Left hindlimb (tissue), 1 donor: ENCODE data around the gene RABGAP1.

Experiments
- DNase-seq: peaks from one replicate; pipeline ENCODE4 v3.0.0-alpha.2; 2018

The RABGAP1 gene

DNA sequence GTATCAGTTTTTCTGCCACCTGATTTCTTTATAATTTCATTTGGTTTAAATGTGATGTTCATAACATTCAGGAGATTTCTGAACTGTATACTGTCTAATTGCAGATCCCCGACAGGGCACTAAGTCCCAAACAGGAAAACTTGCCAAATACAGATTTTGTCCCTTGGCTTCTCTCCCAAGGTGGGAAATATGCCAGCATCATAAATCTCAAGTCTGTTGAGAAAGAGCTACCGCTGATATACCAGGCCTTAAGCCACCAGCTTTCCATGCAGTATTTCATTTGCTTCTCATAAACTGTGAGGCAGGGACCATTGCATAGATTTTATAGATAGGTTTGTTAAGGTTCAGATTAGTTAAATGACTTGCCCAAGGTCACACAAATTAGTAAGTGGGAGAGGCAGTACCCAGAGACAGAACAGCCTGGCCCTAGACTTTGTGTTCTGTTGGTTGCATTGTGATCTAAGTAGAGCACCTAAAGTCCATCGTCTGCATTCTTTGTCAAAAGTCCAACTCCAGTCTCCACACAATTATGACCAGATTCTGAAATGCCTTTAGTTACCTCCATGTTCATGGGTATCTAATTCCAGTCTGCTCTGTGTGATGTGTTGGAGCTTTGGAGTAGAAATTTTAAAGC is 108.9 kb downstream of the RABGAP1 start:
- no peak for DNase-seq

DNA sequence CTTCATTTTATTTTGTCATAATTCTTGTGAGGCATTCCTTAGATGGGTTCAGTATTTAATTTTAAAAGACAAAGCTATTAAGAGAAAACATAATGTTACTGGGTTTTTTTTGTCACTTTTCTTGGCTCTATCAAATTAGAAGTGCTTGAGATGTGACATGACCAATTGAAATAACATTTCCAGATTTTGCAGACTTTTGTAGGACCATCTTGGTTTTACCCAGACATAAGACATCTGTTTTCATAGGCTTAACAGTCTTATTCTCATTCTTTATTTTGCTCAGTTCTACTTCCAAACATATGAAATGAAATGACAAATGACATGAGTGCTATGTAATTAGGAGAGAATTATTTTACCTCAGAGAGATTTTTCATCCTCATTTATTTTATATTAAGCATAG is 112.2 kb downstream of the RABGAP1 start:
- no peak for DNase-seq

DNA sequence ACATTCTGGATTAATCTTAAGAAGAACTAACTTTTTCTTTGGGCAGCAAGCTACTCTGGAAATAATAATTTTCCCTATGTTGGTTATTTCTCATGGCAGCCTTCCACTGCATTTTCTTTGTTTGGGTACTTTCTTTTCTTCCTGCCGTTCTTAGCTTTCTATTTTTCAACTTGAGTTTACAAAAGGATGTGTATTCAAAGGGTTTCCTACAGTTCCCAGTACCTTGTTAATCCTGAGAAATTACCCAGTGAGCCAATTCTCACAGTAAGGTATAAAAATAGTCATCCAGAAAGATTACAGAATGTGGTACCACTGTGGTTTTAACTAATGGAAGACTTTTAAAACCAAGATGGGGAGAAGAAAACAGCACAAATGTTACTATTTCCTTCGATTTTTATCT is 112.9 kb downstream of the RABGAP1 start:
- DNase-seq, result no peak

DNA sequence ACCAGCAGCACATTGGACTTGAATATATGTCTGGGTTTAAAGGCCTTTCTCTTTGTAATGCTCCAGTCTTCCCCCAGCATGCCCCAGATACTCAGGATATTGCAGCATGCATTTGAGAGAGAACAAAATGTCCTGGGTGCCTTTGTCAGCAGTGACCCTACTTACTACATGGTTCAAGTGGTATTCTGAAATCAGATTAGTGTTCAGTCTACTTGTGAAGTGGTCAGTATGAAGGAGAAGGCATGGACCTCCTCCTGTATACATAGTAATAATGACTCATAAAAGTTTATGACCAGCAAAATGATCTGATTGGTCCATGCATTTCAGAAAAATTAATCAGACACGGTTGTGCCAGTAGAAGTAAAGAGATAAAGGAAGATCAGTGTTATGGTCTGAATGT is 118.0 kb downstream of the RABGAP1 start:
- DNase-seq, result no peak

DNA sequence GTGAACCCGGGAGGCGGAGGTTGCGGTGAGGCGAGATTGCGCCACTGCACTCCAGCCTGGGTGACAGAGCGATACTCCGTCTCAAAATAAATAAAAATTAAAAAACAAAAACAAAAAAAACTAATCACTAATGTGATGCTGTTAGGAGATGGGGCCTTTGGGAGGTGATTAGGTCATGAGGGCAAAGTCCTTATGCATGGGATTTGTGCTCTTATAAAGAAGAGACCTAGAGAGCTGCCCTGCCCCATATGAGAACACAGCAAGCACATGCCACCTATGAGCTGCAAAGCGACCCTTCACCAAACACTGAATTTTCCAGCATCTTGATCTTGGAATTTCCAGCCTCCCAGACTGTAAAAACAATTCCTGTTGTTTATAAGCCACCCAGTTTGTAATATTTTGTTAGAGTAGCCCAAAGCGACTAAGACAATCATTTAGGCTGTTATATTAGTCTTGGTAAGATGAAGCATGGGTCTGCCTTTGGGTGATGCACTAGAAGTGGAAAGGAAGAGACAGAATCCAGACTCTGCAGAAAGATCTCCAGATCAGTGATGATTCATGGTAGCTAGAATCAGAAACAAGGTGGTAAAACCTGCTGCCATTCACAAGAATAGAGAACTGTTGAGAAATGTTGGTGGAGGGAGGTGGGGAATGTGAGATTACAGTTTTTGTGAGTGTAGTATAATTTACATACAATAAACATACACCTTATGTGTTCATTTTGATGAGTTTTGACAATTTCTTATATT is 118.8 kb downstream of the RABGAP1 start:
- no peak for DNase-seq

DNA sequence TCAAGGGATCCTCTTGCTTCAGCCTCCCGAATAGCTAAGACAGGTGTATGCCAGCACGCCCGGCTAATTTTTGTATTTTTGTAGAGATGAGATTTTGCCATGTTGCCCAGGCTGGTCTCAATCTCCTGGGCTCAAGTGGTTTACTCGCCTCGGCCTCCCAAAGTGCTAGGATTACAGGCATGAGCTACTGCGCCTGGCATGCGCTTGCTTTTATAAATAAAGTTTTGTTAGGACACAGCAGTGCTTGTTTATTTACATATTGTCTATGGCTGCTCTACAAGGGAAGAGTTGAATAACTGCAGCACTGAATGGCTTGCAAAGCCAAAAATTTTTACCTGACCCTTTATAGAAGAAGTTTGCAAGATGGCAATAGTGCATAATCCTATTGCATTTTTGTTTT is 120.4 kb downstream of the RABGAP1 start:
- no peak for DNase-seq

DNA sequence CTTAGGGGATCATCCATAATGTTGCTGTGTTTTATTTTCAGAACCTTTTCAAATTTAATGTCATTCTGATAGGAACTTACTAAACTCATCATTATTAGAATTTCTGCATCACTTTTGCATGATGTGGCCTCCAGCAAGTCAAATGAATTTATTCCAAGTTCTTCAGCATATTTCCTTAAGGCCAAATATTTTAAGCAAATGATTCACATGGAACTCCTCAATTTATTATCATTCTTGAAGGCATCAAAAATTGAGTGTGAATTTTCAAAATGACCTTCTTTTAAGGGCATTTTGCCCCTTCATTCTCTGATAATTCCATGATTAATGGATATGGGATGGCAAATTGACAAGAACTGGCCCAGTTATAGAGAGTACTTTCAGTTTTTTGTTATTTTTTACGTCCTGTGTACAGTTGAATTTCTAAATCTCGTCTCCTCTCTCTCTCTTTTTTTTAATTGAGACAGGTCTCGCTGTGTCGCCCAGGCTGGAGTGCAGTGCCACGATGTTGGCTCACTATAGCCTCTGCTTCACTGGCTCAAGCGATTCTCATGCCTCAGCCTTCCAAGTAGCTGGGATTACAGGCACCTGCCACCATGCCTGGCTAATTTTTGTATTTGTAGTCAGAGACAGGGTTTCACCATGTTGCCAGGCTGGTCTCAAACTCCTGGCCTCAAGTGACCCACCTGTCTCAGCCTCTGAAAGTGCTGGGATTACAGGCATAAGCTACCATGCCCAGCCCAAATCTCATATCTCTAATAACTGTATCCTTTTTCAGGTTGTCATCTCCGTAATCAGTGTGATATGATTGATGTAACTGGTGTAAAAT is 121.7 kb downstream of the RABGAP1 start:
- DNase-seq, result no peak

DNA sequence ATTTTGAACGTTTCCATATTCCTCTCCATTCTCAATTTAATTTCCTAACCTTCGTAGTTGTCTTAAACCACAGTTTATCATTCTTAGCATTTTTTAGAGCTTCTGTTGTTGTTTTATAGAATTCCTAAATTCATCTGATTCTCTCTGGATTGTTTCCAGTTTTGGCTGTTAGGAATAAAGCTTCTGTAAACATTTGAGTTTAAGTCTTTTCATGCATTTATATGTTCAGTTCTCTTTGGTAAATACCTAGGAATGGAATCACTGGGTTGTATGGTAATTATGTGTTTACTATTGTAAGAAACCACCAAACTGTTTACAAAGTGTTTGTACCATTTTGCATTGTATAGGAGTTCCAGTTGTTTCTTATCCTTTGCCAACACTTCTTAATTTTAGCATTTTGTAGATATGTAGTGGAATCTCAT is 122.4 kb downstream of the RABGAP1 start:
- no peak for DNase-seq

DNA sequence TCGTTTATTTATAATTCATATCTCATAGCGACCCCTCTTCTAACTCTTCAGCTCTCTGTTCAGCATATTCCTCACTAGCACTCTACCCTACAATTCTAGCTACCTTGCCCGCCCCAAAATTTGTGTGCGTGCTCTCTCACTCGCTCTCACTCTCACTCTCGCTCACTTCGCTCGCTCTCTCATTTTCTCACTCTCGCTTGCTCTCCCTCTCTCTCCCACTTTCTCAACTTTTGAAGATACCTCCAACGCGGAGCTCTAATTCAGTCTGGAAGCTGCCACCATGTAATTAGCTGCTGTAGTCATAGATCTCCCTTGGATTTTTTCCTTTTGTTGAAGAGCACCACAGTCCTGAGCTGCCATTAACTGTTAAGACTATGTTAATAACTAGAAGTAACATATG is 123.1 kb downstream of the RABGAP1 start:
- no peak for DNase-seq

DNA sequence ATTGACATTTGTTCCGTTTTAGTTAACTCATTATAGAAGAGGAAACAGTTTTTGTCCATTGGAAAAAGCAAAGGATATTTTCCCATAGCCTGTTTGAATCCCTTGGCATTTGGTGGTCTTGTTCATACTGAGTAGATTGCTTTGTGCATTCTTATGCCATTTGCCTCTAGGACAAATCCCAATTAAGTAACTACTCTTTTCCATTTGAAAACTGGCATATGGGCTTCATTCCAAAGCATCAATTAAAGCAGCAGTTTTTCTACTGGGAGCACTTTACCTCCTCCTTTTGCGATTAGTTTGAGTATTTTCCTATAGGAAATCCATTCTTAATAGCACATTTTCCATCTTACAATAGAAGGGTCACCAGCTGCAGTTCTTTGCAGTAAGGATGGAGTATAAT is 123.9 kb downstream of the RABGAP1 start:
- no peak for DNase-seq

DNA sequence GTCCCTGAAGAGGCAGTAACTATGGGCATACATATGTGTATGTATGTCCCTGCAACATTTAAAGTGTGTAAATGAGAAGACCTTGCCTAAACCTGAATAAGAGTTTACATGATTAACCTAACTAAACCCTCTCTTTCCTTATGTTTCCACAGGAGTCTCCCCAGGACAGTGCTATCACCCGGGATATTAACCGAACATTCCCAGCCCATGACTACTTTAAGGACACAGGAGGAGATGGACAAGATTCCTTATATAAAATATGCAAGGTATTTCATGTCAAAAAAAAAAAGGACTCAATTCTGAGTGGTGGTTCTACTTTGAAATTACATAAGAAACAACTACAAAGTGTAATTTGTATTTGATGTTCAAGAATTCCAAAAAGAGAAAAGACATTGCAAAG is 124.4 kb downstream of the RABGAP1 start:
- no peak for DNase-seq

DNA sequence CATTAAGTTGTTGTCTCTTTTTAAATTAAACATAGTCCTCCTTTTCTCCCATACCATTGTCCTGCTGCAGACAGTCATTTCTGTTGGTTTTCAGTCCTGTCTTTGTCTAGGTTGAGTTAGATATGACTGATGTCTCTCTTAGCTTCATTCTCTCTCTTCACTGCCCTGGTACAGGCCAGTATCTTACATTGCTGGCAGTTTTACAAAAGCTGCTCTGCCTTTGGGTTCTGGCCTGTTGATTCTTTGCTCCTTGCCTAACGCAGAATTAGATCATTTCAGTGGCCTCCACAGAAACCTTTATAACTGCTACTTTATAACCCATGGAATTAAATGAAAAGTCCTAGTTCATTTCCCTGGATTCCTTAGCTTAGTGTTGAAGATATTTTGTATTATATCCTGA is 126.3 kb downstream of the RABGAP1 start:
- no peak for DNase-seq

DNA sequence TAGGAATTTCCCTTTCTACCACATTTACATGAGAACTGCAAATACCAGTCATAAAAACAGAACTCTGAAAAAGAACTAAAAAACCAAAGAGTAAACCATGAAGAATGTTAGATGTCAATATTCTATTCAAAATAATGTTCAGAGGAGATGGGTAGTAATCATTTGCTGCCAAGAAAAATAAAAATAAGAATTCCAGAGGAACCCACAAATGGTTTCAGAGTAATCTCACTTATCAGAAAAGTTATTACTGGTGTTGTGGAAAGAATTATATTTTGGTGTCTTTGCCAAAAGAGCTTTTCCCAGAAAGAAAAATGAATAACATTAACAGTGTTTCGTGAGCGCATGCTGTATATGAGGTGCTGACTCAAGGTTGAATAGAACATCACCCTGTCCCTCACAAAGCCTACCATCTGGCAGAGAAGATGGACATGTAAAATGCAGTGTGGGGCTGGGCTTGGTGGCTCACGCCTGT is 128.2 kb downstream of the RABGAP1 start:
- DNase-seq, result peak; percentile 35

DNA sequence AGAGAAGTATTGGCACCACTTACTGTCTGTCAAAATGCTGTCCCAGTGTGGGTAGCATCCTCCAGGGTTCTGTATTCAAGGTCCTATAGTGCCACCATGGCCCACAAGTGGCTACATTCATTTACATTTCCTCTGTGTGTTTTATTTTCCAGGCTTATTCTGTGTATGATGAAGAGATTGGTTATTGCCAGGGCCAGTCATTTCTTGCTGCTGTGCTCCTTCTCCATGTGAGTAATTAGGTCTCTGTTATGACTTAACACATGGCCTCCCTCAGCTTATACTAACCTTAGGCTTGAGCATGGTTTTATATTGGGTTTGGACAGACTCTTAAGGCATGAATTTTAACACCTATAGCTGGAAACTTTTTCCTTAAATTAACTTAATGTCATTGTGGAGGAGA is 129.4 kb downstream of the RABGAP1 start:
- DNase-seq, result no peak

DNA sequence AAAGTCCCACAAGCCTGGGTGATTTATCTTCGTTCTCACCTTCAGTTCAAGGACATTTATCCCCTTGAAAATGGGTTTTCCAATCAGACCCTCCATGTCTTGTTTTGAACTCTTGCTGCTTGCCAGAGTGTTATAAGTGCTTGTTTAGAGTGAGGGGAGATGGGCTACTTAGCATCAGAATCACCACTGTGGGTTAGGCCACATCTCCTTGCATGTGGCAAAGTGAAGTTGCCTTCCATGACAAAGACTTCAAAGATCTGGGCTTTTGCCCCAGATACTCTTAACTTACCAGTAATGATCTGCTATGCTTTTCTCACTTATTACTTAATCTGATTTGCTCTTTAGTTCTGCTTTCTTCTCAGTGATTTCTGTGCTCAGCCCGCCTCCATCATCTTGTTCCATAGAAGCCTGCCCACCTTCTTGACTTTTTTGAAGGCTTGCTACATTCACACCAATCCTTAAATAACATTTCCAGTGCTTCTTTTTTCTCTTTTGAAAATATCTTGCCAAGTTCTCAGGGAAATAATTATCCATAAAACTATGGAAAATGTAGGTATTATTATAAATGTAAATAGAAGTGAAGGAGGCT is 131.7 kb downstream of the RABGAP1 start:
- no peak for DNase-seq

DNA sequence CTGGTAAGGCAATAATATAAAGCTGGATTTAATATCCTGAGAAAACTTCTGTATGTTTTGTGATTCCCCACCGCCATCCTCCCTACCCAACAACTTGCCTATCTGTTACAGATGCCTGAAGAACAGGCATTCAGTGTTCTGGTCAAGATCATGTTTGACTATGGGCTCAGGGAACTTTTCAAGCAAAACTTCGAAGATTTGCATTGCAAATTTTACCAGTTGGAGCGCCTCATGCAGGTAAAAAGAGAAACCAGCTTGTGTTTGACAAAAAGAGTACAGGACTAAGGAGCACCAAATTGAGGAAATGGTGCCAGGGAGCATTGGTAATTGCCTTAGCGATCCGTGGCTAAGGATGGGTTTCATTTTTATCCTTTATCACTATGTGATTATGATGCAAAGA is 132.6 kb downstream of the RABGAP1 start:
- no peak for DNase-seq

DNA sequence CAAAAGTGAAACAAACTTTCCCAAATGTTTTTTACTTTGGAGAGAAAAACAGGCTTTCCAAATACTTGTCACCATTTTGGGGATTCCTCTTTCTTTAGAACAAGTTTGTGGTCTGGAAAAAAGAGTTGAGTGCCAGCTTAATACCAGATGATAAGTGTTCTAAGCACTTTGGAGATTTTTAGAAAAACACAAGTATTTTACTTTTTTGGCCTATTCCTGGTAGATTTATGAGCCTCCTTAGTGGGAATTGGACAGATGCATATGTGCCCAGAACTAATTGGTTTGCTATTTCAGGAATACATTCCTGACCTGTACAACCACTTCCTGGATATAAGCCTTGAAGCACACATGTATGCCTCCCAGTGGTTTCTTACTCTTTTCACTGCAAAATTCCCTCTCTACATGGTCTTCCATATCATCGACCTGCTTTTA is 133.2 kb downstream of the RABGAP1 start:
- no peak for DNase-seq

DNA sequence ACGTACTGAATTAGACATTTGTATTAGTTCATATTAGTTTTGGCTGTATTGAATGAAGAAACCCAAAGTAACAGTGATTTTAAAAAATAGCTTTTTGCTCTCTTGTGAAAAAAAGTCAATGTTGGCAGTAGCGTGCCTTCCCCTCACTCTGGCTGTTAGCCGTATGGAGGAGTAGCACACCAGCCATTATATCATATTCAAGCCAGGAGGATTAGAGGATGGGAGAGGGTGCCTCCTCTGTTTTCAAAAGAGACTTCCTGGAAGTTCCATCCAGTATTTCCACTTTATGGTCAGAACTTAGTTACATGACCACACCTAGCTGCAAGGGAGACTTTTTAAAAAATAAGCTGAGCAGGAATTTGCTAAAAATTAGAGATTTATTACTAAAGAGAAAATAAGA is 133.8 kb downstream of the RABGAP1 start:
- peak; percentile 36 for DNase-seq

DNA sequence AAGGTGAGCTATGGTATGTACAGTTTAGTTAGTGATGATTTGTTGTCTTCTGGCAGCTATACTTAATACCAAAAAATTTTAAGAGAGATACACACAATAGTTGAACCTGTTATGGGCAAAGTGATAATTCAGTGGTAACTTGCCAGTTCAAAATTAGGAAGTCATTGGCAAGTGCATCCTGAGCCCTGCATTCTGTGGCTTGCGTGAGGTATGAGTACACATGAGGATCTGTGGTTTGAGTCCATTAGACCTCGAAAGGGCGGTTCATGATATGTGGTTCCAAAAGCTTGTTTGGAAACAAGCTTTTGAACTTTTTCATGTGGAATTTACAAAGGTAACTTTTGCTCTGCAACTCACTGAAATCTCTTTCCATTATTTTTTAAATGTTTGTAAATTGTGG is 139.6 kb downstream of the RABGAP1 start:
- no peak for DNase-seq

DNA sequence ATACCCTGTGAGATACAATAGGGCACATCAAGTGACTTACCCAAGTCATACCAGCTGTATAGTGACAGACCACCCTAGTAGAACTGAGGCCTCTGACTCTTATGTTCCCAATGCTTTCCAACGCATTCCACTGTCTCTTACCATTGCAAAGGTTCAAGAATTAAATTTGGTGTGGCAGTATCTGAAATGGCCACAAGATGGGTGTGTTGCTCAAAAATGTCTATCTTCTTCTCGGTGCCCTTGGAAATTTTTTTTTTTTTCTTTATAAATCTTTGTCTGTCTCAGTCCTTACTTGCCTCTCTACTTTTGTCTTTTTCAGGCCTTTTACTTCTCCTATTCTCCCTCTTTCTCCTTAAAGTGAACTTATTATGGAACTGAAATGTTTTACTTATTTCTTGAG is 141.0 kb downstream of the RABGAP1 start:
- DNase-seq, result no peak

DNA sequence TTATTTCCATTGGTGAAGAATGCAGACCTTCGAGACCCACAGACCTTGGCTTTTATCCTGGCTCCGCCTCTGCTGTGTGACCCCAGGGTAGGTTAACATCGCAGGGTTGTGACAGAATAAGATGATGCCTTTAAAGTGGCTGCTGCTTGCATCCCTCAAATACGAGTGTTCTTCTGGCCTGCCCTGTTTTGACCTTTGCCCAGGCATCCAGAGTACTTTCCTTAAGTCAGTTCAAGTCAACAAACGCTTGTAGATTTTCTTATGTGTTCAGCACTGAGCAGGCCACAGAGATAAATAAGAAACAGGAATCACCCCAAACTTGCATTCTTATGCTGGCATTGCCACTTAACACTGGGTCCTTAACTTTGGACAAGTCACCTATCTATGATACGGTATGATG is 142.9 kb downstream of the RABGAP1 start:
- no peak for DNase-seq

DNA sequence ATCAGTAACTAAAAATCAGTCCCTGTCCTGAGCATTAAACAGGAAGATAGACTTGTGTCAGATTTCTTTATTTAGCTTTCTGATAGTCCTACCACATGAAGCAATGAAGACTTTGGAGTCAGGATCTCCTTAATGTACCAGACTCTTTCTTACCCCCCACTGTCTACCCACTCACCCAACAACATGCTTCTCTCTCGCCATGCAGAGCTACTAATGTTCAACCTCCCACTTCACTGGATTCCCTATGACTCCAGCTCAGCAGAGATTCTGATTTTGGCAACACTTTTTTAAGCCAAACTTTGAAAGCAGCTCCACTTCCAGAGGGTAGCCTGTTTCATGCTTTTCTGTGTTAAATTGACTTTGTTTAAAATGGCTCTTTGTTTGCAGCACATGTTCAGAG is 143.4 kb downstream of the RABGAP1 start:
- DNase-seq, result no peak

DNA sequence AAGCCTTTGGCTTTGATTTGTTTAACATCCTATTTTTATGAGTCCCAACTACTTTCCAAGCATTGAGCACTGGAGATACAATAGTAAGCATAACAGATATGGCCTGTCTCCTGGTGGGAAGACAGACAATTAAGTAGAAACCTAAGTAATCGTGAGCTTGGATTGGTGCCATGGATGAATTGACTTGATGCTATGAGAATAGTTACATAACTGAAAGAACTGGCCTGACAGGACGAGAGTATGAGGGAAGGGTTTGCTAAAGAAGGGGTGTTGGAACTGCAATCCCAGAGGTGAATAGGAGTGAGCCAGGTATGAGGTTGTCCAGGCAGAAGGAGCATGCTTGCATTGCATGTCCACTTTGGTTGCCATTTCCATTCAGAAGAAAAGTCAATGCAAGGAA is 145.1 kb downstream of the RABGAP1 start:
- no peak for DNase-seq
